Tibial artery (tissue), 4 donors: ENCODE measurements around the gene VPS18.

Experiments
- DNase-seq, 2 donors: peaks; one replicate each; pipeline ENCODE4 v3.0.0-alpha.2; 2019
- H3K27ac ChIP-seq, 2 donors: fragments of 200-600 bp; sonication (generic) in 1 of 2; 1 replicate in 1 of 2; 2 replicates in 1 of 2; pipeline ENCODE4 v1.5.1; 2018 to 2019; ENCODE audit warnings: mild to moderate bottlenecking in 1 of 2
- H3K27me3 ChIP-seq, 2 donors: fragments of 200-600 bp; sonication (generic) in 1 of 2; one replicate each; pipeline versions ENCODE4 v1.5.1 to v1.6.0; 2016 to 2019
- H3K36me3 ChIP-seq, 3 donors: fragments of 200-600 bp; sonication (generic) in 2 of 3; one replicate each; pipeline ENCODE4 v1.5.1; 2016 to 2019; ENCODE audit warnings: mild to moderate bottlenecking in 2 of 3
- H3K4me1 ChIP-seq, 4 donors: fragments of 200-600 bp; sonication (generic) in 2 of 4; 1 replicate in 3 of 4; 2 replicates in 1 of 4; pipeline ENCODE4 v1.5.1; 2016 to 2019
- H3K4me3 ChIP-seq, 2 donors: fragments of 200-600 bp; sonication (generic) in 1 of 2; 1 replicate in 1 of 2; 2 replicates in 1 of 2; pipeline ENCODE4 v1.5.1; 2018 to 2019; ENCODE audit warnings: mild to moderate bottlenecking in 2 of 2
- H3K9me3 ChIP-seq, 3 donors: fragments of 200-600 bp; sonication (generic) in 1 of 3; one replicate each; pipeline ENCODE4 v1.5.1; 2016 to 2019
- CTCF ChIP-seq, 2 experiments: fragments of 200-600 bp in 1 of 2; fragments of 450-650 bp in 1 of 2; IDR thresholded peaks; one replicate each; pipeline ENCODE4 v1.5.1; 2017 to 2019; ENCODE audit warnings: antibody characterized with exemption in 2 of 2, mild to moderate bottlenecking in 1 of 2, moderate library complexity in 1 of 2
- intact Hi-C: fragments of 100-400 bp; cut with DNase I; formaldehyde crosslinking; loops from one replicate; pipeline ENCODE4 v1.15.0; 2023; ENCODE audit warnings: low total_unique reads

Gene VPS18

GRCh38 chr15:40847223-40847961, 46.9 kb upstream of the VPS18 start:
- Histone ChIP-seq H3K36me3 (no peaks in the 10 kb centered on the region), H3K4me3 (no peak overlapping the region), H3K27me3 (peaks cover 0 to 37% of the 10 kb centered on the region in 2 donors), H3K4me1 (peaks cover 0 to 24% (median 14%) of the 10 kb centered on the region in 4 donors), H3K27ac (no peak overlapping the region), H3K9me3 (no peaks in the 10 kb centered on the region)
- no peak for TF ChIP-seq CTCF (IDR thresholded peaks at IDR 0.05)
- intact Hi-C loops, result no loop called here
- DNase-seq, result peak; percentile 61 to 75

GRCh38 chr15:40850576-40851112, 43.6 kb upstream of the VPS18 start:
- Histone ChIP-seq H3K27me3 (peaks cover 0 to 15% of the 10 kb centered on the region in 2 donors), H3K4me1 (no peaks in the 10 kb centered on the region), H3K36me3 (peaks cover 0 to 29% (median 0%) of the 10 kb centered on the region in 3 donors), H3K9me3 (no peaks in the 10 kb centered on the region), H3K27ac (no peak overlapping the region), H3K4me3 (no peak overlapping the region)
- DNase-seq, result no peak
- TF ChIP-seq CTCF (IDR thresholded peaks at IDR 0.05), result no peak
- intact Hi-C loops, result no loop called here

- Histone ChIP-seq H3K36me3 (peaks cover 0 to 42% (median 0%) of the 10 kb centered on the region in 3 donors), H3K4me1 (peaks cover 0 to 7% (median 2%) of the 10 kb centered on the region in 4 donors), H3K27me3 (peaks cover 0 to 5% of the 10 kb centered on the region in 2 donors), H3K9me3 (no peaks in the 10 kb centered on the region), H3K4me3 (no peak overlapping the region), H3K27ac (no peak overlapping the region)
- no peak for DNase-seq
- no peak for TF ChIP-seq CTCF (IDR thresholded peaks at IDR 0.05)
- intact Hi-C loops, result no loop called here
Measured at GRCh38 chr15:40852529-40852928, 41.7 kb upstream of the VPS18 start.

GRCh38 chr15:40853241-40853890, 40.9 kb upstream of the VPS18 start:
- peaks cover 0 to 10% (median 2%) of the 10 kb centered on the region in 4 donors for H3K4me1 ChIP-seq
- DNase-seq, result no peak

GRCh38 chr15:40854161-40854560, 40.1 kb upstream of the VPS18 start:
- Histone ChIP-seq H3K27ac (no peak overlapping the region), H3K9me3 (no peaks in the 10 kb centered on the region), H3K4me1 (peaks cover 0 to 10% (median 2%) of the 10 kb centered on the region in 4 donors), H3K36me3 (peaks cover 0 to 42% (median 0%) of the 10 kb centered on the region in 3 donors), H3K27me3 (peaks cover 0 to 18% of the 10 kb centered on the region in 2 donors), H3K4me3 (no peak overlapping the region)
- TF ChIP-seq CTCF (IDR thresholded peaks at IDR 0.05), result no peak
- intact Hi-C loops, result no loop called here
- no peak for DNase-seq

More at GRCh38 chr15:40853241-40853890, 40.9 kb upstream of the VPS18 start:
- H3K4me3 ChIP-seq, result no peak overlapping the region
- no peak overlapping the region for H3K27ac ChIP-seq
- no peaks in the 10 kb centered on the region for H3K9me3 ChIP-seq
- TF ChIP-seq CTCF (IDR thresholded peaks at IDR 0.05), result no peak
- H3K36me3 ChIP-seq, result peaks cover 0 to 42% (median 0%) of the 10 kb centered on the region in 3 donors
- peaks cover 0 to 11% of the 10 kb centered on the region in 2 donors for H3K27me3 ChIP-seq
- intact Hi-C loops, result no loop called here
